Activated CD8-positive, alpha-beta T cell treated with anti-CD3 and anti-CD28 coated beads for 36 hours (primary cell): ENCODE measurements around the gene PCDHGB4. TPM values are rescaled to one million over a fixed set of nuclear protein-coding genes. Genes with fewer than 3 reads are reported as not detected.

Experiments
- ATAC-seq: fragments of 200-7000 bp; cut with Tn5 transposase; one replicate; pipeline ENCODE4 v1.10.0; 2021; ENCODE audit warnings: mild to moderate bottlenecking, moderate library complexity
- CTCF ChIA-PET: fragments of 350-600 bp; sonication (Branson Sonifier 250); formaldehyde crosslinking; loops from one replicate; lab custom pipeline; 2021; ENCODE audit warnings: antibody characterized with exemption; lab: Charles Lee
- POLR2A ChIA-PET: fragments of 350-600 bp; sonication (Branson Sonifier 250); formaldehyde crosslinking; loops from one replicate; lab custom pipeline; 2021; ENCODE audit warnings: antibody characterized with exemption; lab: Charles Lee
- DNase-seq: peaks from one replicate; pipeline ENCODE4 v3.0.0-alpha.2; 2020
- H3K27ac Mint-ChIP-seq: one replicate; pipeline ENCODE4 v1.8.0; 2021; ENCODE audit warnings: mild to moderate bottlenecking, mixed read lengths
- H3K27me3 Mint-ChIP-seq: one replicate; pipeline ENCODE4 v1.8.0; 2021; ENCODE audit warnings: mixed read lengths
- H3K36me3 Mint-ChIP-seq: one replicate; pipeline ENCODE4 v1.8.0; 2021; ENCODE audit warnings: low read depth, mixed read lengths
- H3K4me1 Mint-ChIP-seq: one replicate; pipeline ENCODE4 v1.8.0; 2021; ENCODE audit warnings: low read depth, mixed read lengths
- H3K4me3 Mint-ChIP-seq: one replicate; pipeline ENCODE4 v1.8.0; 2021; ENCODE audit warnings: mild to moderate bottlenecking, moderate library complexity, mixed read lengths
- H3K9me3 Mint-ChIP-seq: one replicate; pipeline ENCODE4 v1.8.0; 2021; ENCODE audit warnings: mixed read lengths
- CTCF ChIP-seq: fragments of 200-600 bp; IDR thresholded peaks from one replicate; pipeline ENCODE4 v1.8.0; 2022; ENCODE audit warnings: antibody characterized with exemption, mild to moderate bottlenecking
- intact Hi-C: fragments of 100-400 bp; cut with micrococcal nuclease; formaldehyde crosslinking; loops from one replicate; pipeline ENCODE4 v1.10.0; 2022
- total RNA-seq, 2 experiments: library from RNA; stranded (reverse); gene quantifications; one replicate each; pipeline ENCODE4 v1.2.3, GENCODE V29; 2021

PCDHGB4 gene
- total RNA-seq, 2 experiments from 2014 or later: not detected

GRCh38 chr5:141434006-141434405, 46.5 kb downstream of the PCDHGB4 start:
- POLR2A ChIA-PET: no interaction called here
- peaks cover 18% of the 10 kb centered on the region for H3K36me3 Mint-ChIP-seq
- no peak for ATAC-seq
- no peak for DNase-seq
- no peak for TF ChIP-seq CTCF
- H3K27ac Mint-ChIP-seq: no peak overlapping the region
- H3K4me3 Mint-ChIP-seq: no peak overlapping the region
- H3K9me3 Mint-ChIP-seq: peaks cover 18% of the 10 kb centered on the region
- H3K27me3 Mint-ChIP-seq: peaks cover 32% of the 10 kb centered on the region
- H3K4me1 Mint-ChIP-seq: peaks cover 5% of the 10 kb centered on the region
- CTCF ChIA-PET: interaction anchor here (1.7 kb wide), 1 partner anchor 13 kb away, joined by 6 read pairs; the partner anchor contains the start of gene PCDHGA11
- intact Hi-C loops: no loop called here

DNA sequence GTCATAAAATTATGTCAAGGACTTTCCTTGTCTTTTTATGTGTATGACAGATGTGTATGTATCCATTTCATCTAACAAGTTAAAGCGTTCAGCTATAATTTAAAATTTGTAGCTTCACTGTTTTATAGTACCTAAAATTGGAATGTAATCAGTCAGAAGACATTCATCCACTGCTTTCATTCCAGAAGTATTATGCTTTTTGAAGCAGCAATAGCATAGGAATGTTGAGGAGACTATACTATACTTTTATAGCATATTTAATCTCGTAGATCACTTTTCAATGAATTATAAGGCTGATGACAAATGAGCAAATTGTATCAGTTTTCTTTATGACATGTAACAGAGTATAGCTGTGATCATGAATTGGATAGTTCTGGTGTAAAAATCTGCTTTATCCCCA, 49.7 kb downstream of the PCDHGB4 start:
- no peak for DNase-seq
- Mint-ChIP-seq H3K27ac (no peak overlapping the region), H3K27me3 (peaks cover 20% of the 10 kb centered on the region), H3K4me3 (no peak overlapping the region), H3K4me1 (no peaks in the 10 kb centered on the region), H3K36me3 (peaks cover 2% of the 10 kb centered on the region), H3K9me3 (peaks cover 6% of the 10 kb centered on the region)
- intact Hi-C loops: no loop called here
- ChIA-PET POLR2A (no interaction called here), CTCF (interaction anchor here (1.5 kb wide), 1 partner anchor 9 kb away, joined by 3 read pairs; no protein-coding TSS in a partner anchor)
- no peak for TF ChIP-seq CTCF
- no peak for ATAC-seq

GRCh38 chr5:141439411-141440141, 52.1 kb downstream of the PCDHGB4 start:
- POLR2A ChIA-PET: no interaction called here
- Mint-ChIP-seq H3K9me3 (peaks cover 2% of the 10 kb centered on the region), H3K4me1 (no peaks in the 10 kb centered on the region), H3K27me3 (peaks cover 12% of the 10 kb centered on the region), H3K4me3 (no peak overlapping the region), H3K27ac (no peak overlapping the region), H3K36me3 (no peaks in the 10 kb centered on the region)
- no peak for DNase-seq
- ATAC-seq: no peak
- intact Hi-C loops: no loop called here
- TF ChIP-seq CTCF: no peak
- CTCF ChIA-PET: interaction anchor here (1.2 to 1.9 kb wide), 3 partner anchors 9 to 124 kb away, joined by 3 to 7 read pairs (median 4); partner anchors contain the start of genes PCDHGA11 and PCDHGA12

Other genes starting within 250 kb of the PCDHGB4 start
- gene PCDHB6, start 237.6 kb upstream of the PCDHGB4 start, total RNA-seq: not detected
- gene PCDHB7, start 215.1 kb upstream of the PCDHGB4 start, total RNA-seq: not detected
- not detected for gene PCDHB8, start 209.9 kb upstream of the PCDHGB4 start, total RNA-seq
- gene PCDHB16, start 205.3 kb upstream of the PCDHGB4 start, total RNA-seq: not detected
- gene PCDHB9, start 200.5 kb upstream of the PCDHGB4 start, total RNA-seq: not detected
- gene PCDHB10, start 195.3 kb upstream of the PCDHGB4 start, total RNA-seq: not detected
- not detected for gene PCDHB11, start 188.1 kb upstream of the PCDHGB4 start, total RNA-seq
- gene PCDHB12, start 179.0 kb upstream of the PCDHGB4 start, total RNA-seq: not detected
- not detected for gene PCDHB13, start 173.8 kb upstream of the PCDHGB4 start, total RNA-seq
- not detected for gene PCDHB14, start 164.4 kb upstream of the PCDHGB4 start, total RNA-seq
- gene PCDHB15, start 142.3 kb upstream of the PCDHGB4 start, total RNA-seq: not detected
- gene SLC25A2, start 83.6 kb upstream of the PCDHGB4 start, total RNA-seq: under 1 TPM in 1 of 2 experiments, not detected in 1; 0.25 TPM
- 10 to 100 TPM; 56.2 to 58.1 TPM for gene TAF7, start 66.9 kb upstream of the PCDHGB4 start, total RNA-seq
- under 1 TPM in 1 of 2 experiments, not detected in 1; 0.07 TPM for gene PCDHGA1, start 57.2 kb upstream of the PCDHGB4 start, total RNA-seq
- not detected for gene PCDHGA2, start 48.9 kb upstream of the PCDHGB4 start, total RNA-seq
- not detected for gene PCDHGA3, start 43.9 kb upstream of the PCDHGB4 start, total RNA-seq
- gene PCDHGB1, start 37.6 kb upstream of the PCDHGB4 start, total RNA-seq: not detected
- gene PCDHGA4, start 32.7 kb upstream of the PCDHGB4 start, total RNA-seq: not detected
- under 1 TPM; 0.11 to 0.14 TPM for gene PCDHGB2, start 27.7 kb upstream of the PCDHGB4 start, total RNA-seq
- not detected for gene PCDHGA5, start 23.5 kb upstream of the PCDHGB4 start, total RNA-seq
- gene PCDHGB3, start 17.5 kb upstream of the PCDHGB4 start, total RNA-seq: under 1 TPM; 0.07 to 0.16 TPM
- not detected for gene PCDHGA6, start 13.8 kb upstream of the PCDHGB4 start, total RNA-seq
- gene PCDHGA7, start 5.0 kb upstream of the PCDHGB4 start, total RNA-seq: not detected
- gene PCDHGA8, start 4.9 kb downstream of the PCDHGB4 start, total RNA-seq: not detected
- gene PCDHGB5, start 10.2 kb downstream of the PCDHGB4 start, total RNA-seq: under 1 TPM in 1 of 2 experiments, not detected in 1; 0.11 TPM
- gene PCDHGA9, start 15.1 kb downstream of the PCDHGB4 start, total RNA-seq: under 1 TPM in 1 of 2 experiments, not detected in 1; 0.09 TPM
- gene PCDHGB6, start 20.3 kb downstream of the PCDHGB4 start, total RNA-seq: under 1 TPM in 1 of 2 experiments, not detected in 1; 0.09 TPM
- gene PCDHGA10, start 25.3 kb downstream of the PCDHGB4 start, total RNA-seq: not detected
- not detected for gene PCDHGB7, start 30.0 kb downstream of the PCDHGB4 start, total RNA-seq
- gene PCDHGA11, start 33.4 kb downstream of the PCDHGB4 start, total RNA-seq: not detected
- not detected for gene PCDHGA12, start 42.8 kb downstream of the PCDHGB4 start, total RNA-seq
- gene PCDHGC3, start 88.3 kb downstream of the PCDHGB4 start, total RNA-seq: not detected
- not detected for gene PCDHGC4, start 97.3 kb downstream of the PCDHGB4 start, total RNA-seq
- not detected for gene PCDHGC5, start 101.4 kb downstream of the PCDHGB4 start, total RNA-seq
- gene DIAPH1, start 231.3 kb downstream of the PCDHGB4 start, total RNA-seq: 100 to 1,000 TPM; 209 to 218 TPM
- gene HDAC3, start 249.2 kb downstream of the PCDHGB4 start, total RNA-seq: 10 to 100 TPM; 94.8 to 98.3 TPM
- gene RELL2, start 249.3 kb downstream of the PCDHGB4 start, total RNA-seq: 10 to 100 TPM; 31.4 to 35.6 TPM